Keratinocyte (primary cell): ENCODE results near the gene ANKMY2.

ENCODE experiments used
- EZH2 ChIP-seq: IDR thresholded peaks from one replicate; pipeline ENCODE4 v1.6.1; 2012; ENCODE audit warnings: inconsistent platforms, mild to moderate bottlenecking, low read length, moderate library complexity
- TF ChIP-seq, protein P1 (sequence below), 3 experiments: IDR thresholded peaks in 1 of 3; conservative IDR thresholded peaks in 1 of 3; optimal IDR thresholded peaks in 1 of 3; 2 replicates in 2 of 3; 3 replicates in 1 of 3; pipeline versions ENCODE3 to v1.5.1; 2011; ENCODE audit warnings: low read length in 3 of 3, mild to moderate bottlenecking in 3 of 3, moderate library complexity in 2 of 3, control low read depth in 1 of 3, inconsistent platforms in 1 of 3; ENCODE audit not compliant: insufficient read depth in 2 of 3; ENCODE audit errors: extremely low read depth in 1 of 3

DNA sequence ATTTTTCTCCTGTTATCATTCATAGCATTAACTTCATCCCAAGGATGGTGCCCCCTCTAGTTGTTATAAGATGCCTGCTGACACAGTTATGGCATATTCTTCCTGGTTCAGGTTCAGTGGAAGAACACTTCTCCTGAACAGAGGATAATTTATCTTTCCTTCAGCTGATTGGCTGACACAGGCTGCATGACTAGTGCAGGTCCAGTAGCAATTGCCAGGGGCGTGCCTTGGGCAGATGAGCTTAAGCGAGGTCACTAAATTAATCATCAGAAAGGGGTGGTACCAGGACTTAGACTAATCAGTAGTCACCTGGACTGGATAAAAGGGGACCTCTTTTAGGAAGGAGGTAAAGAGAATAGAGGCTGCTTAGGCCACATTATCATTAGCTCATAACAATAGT is 42.7 kb upstream of the ANKMY2 start:
- TF ChIP-seq, protein P1, sequence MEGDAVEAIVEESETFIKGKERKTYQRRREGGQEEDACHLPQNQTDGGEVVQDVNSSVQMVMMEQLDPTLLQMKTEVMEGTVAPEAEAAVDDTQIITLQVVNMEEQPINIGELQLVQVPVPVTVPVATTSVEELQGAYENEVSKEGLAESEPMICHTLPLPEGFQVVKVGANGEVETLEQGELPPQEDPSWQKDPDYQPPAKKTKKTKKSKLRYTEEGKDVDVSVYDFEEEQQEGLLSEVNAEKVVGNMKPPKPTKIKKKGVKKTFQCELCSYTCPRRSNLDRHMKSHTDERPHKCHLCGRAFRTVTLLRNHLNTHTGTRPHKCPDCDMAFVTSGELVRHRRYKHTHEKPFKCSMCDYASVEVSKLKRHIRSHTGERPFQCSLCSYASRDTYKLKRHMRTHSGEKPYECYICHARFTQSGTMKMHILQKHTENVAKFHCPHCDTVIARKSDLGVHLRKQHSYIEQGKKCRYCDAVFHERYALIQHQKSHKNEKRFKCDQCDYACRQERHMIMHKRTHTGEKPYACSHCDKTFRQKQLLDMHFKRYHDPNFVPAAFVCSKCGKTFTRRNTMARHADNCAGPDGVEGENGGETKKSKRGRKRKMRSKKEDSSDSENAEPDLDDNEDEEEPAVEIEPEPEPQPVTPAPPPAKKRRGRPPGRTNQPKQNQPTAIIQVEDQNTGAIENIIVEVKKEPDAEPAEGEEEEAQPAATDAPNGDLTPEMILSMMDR (optimal IDR thresholded peaks at IDR 0.05 in 1 of 3, IDR thresholded peaks at IDR 0.05 in 1 of 3, conservative IDR thresholded peaks at IDR 0.05 in 1 of 3; ENCODE audit: extremely low read depth in 1 of 3, insufficient read depth in 2 of 3, low read length in 3 of 3) = no peak
- TF ChIP-seq EZH2 = no peak
